ENCODE results near the gene CYB561.
A peak's percentile ranks its signal among the peaks of the same experiment; 100 is the strongest.

Gene CYB561, protein sequence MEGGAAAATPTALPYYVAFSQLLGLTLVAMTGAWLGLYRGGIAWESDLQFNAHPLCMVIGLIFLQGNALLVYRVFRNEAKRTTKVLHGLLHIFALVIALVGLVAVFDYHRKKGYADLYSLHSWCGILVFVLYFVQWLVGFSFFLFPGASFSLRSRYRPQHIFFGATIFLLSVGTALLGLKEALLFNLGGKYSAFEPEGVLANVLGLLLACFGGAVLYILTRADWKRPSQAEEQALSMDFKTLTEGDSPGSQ

DNA sequence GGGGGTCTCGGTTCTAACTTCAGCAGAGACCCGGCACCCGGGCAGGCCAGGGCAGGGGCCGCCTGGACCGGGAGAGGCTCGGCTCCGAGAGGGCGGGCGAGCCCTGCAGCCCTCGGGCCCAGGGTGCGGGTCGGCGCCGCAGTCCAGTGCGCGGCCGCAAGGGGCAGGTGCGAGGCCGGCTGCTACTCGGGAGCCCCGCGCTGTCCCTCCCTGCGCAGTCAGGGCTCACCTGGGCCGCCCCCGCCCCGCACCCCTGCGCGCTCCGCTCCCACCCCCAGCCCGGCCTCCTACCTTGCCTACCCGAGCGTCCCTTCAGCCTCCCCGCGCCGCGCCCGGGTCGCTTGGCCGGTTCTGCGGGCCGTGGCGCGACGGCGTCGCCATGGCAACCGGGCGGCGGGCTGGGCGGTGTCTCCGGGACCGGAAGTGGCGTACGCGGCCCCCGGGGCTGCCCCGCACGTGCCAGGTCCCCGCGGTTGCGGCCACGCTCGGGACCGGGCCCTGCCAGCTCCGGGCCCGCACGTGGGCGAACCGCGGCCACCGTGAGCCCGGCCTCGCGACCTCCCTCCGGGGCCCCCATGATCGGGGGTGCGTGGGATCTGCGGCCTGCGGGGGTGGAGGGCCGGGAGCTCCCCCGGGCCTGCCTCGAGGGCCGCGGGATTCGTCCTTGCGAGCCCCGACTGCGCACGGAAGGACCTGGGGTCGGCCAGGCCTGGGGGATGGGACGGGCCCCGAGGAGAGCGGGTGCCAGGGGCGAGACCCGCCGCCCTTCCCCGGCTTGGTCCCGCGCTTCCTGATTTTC is at the start of gene CYB561:
Gene CYB561, minus strand, starts transcription at position 353 of the 799 bp plus-strand sequence. CDS start 8,759 bp downstream, outside the sequence.
- peak; percentile 68 for DNase-seq (ENCODE audit: low read depth)

DNA sequence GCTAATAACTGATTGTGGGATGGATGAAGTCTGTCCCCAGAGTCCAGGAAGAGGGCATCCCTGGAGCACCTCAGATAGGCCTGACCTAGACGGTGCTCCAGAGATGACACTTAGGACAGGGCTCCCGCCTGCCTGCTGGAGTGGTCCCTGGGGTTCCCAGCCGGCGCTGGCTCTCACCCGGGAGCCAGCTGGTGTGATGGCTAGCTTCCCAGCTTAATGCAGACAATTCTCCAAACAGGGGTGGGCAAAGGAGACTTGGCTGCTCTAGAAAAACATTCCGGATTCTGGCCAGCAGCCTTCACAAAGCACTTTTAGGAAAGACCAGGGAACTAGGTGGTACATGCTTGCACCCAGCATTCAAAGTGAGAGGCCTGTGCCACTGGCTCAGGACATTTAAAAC is 49.4 kb upstream of the CYB561 start:
- DNase-seq (ENCODE audit: low read depth), result no peak

DNA sequence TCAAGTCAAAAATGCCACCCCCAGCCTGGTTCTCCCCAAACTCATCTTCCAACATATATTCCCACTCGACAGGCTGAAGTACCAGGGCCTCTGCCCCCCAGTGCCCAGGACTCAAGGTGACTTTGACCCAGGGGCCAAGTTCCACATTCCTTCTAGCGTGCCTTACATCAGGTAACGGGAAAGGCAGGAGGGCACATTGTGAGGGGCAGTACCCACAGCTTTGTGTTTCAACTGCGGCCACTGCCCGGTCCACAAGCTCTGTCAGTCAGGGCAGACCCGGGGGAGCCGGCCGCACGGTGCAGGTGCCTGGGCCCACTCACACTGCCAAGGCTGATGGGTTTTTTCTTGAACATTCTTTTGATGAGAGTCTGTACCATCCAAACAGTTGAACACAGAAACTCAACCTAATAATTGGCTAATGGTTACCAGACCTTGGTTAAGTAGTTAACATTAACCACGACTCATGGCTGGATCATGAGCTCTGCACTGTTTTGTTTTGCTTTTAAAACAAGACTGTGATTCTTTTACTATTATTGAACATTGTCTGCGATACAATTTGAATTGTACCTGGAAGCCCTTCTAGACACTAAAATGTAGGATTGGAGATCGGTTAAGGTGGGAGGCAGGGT is 48.3 kb upstream of the CYB561 start:
- no peak for DNase-seq (ENCODE audit: low read depth)

DNA sequence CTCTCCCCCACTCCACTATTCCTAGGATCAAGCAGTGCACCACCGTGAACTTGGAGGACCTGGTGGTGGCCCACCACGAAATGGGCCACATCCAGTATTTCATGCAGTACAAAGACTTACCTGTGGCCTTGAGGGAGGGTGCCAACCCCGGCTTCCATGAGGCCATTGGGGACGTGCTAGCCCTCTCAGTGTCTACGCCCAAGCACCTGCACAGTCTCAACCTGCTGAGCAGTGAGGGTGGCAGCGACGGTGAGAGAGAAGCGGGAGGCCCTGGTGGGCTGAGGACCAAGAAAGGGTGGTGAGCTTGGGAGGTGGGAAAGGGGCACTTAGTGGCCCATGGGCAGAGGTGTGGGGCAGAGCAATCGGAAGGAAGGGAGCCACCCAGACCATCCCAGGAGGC is 47.3 kb upstream of the CYB561 start:
- DNase-seq (ENCODE audit: low read depth), result no peak

DNA sequence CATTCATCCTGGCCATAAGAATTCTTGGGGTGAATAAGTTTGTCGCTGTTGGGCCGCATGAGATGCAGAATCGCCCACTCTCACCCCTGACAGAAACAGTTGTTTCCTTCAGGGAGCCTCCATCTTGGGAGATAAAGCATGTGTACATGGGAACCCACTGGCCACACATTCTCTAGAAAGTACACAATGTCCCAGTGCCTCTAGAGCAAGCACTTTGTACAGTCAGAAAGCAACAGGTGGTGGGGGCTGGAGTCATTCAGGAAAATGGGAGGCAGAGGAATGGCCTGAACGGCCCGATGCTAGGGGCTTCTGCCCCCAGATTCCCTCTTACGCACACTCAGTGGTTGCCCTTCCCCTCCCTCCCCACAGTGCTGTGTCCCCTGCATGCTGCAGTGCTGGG is 46.8 kb upstream of the CYB561 start:
- DNase-seq (ENCODE audit: low read depth), result no peak

DNA sequence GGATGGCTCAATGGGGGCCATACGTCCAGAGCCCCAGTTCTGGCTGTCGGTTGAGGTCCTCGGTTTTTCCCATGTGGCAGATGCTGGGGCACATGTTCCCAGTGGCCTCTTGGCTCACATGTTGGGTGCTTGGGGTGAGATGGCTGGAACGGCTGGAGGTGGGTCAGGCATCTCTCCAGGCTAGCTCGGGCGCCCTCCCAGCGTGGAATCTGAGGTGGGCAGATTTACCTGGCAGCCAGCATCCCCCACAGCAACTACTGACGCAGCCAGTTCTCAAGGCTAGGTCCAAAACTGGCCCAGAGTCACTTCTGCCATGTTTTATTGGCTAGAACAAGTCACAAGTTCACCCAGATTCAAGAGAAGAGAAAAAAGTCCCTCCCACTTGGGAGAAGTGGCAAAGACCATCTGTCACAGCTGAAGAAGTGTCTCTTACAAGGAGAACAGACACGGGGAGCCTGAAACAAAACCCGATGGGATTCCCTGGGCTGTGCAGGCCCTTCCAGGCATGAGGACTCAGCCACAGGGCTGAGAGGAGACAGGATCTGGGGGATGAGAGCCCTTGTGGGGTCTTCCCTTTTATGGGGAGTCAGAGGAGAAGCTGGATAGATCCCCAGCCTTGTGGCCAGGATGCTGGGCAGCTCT is 46.0 kb upstream of the CYB561 start:
- DNase-seq (ENCODE audit: low read depth), result no peak

DNA sequence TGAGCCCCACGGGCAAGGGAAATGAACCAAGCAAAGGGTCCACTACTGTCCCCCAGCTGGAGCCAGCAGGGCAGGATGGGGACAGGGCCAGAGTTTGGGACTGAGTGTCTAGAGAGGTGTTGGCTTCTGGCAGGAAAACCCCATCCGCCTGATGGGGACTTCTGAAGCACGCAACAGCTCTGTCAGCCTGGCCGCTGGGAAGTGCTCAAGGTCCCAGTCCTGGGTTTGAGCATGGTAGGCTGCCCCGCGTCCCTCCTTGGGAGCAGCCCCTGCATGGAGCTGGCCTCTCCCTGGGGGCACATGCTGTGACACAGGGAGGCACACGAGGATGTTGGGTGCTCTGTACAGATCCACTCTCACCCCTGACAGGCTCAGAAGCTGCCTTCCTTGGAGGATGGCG is 45.3 kb upstream of the CYB561 start:
- no peak for DNase-seq (ENCODE audit: low read depth)

DNA sequence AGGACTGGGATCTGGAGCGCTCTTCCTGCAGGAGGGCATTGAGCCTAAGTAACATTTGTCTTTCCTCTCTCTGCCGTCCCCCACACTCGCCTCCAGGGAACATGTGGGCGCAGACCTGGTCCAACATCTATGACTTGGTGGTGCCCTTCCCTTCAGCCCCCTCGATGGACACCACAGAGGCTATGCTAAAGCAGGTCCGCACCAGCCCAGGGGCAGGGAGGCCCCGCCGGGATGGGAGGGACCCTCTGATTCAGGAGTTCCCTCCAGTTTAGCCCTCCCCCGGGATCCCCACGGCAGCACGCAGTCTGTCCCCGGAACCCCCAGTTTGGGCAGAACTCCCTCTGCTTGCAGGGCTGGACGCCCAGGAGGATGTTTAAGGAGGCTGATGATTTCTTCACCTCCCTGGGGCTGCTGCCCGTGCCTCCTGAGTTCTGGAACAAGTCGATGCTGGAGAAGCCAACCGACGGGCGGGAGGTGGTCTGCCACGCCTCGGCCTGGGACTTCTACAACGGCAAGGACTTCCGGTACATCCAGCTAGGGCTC is 44.8 kb upstream of the CYB561 start:
- DNase-seq (ENCODE audit: low read depth), result no peak

DNA sequence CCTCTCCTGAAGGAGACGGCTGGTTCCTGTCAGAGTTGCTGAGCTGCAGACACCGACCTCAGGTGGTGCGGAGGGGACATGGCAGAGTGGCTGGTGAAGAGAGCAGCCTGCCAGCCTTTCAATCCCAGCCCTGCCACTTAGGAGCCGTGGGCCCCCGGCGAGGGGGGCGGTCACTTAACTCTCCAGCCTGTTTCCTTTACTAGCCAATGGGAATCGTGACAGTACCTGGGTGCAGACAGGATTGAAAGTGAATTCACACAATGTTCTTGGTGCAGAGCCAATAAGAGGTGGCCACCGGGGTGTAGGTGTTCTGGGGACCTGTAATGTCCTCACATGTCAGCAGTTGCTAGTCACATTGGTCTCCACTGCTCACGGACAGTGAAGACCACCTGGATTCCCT is 44.2 kb upstream of the CYB561 start:
- DNase-seq (ENCODE audit: low read depth), result no peak

DNA sequence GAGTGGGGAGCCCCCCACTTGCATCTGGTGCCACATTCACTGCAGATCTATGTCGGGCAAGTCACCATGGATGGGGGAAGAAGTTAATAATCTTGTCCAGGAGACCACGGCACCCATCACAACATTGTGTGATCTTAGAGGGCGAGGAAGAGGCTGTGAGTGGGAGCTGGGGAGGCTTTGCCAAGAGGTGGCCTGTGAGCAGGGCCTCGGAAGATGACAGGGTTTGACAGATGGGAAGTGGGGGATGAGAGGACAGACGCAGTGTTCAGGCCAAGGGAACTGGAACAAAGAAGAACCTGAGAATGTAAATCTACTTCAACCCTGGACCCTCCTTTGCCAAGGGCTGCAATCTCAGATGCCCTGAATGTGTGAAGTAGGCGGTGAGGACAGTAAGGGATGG is 43.2 kb upstream of the CYB561 start:
- DNase-seq (ENCODE audit: low read depth), result no peak

DNA sequence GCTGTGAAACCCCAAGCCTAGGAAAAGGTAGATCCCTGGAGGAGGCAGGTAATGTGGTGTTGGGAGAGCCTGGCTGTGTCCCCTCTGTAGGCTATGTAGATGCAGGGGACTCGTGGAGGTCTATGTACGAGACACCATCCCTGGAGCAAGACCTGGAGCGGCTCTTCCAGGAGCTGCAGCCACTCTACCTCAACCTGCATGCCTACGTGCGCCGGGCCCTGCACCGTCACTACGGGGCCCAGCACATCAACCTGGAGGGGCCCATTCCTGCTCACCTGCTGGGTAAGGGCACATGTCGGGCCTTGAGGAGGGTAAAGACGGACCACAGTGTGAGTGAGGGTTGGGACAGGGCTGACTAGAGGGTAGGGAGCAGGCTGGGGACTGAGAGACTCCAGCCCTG is 42.7 kb upstream of the CYB561 start:
- DNase-seq (ENCODE audit: low read depth), result no peak

DNA sequence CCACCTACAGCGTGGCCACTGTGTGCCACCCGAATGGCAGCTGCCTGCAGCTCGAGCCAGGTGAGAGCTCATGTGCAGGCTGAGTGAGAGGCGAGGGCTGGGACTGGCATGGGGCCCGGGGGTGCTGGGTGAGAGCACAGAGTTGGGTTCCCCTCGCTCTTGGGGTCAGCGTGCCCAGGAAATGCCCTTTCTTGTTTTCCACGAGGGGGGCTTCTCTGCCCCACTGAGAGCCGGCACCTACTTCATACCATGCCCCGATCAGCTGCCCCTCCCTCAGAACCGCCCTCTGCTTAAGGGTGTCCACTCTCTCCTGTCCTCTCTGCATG is 40.9 kb upstream of the CYB561 start:
- DNase-seq (ENCODE audit: low read depth), result no peak

DNA sequence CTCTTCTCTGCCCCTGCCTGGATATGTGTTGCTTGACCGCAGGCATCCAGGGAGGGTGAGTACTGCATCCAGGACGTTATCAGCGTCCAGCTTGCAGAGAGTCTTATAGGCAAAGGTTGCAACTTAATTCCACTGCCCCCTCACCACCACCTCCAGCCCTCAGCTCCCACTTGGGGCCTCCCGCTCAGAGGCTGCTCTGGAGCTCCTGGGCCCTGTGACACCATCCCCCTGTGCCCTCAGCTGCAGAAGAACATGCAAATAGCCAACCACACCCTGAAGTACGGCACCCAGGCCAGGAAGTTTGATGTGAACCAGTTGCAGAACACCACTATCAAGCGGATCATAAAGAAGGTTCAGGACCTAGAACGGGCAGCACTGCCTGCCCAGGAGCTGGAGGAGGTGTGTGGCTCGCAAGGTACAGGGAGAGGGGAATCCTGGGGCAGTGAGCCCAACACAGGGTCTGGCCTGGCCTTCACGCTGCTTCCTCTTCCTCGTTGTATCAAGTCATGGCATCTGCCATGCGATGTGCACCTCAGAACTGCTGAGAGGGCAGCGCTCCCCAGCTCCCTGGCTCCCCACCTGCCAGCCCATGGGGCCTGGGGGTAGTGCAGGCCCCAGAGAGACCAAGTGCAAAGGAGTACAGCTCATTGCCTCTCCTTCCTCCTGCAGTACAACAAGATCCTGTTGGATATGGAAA is 40.4 kb upstream of the CYB561 start:
- DNase-seq (ENCODE audit: low read depth), result no peak

DNA sequence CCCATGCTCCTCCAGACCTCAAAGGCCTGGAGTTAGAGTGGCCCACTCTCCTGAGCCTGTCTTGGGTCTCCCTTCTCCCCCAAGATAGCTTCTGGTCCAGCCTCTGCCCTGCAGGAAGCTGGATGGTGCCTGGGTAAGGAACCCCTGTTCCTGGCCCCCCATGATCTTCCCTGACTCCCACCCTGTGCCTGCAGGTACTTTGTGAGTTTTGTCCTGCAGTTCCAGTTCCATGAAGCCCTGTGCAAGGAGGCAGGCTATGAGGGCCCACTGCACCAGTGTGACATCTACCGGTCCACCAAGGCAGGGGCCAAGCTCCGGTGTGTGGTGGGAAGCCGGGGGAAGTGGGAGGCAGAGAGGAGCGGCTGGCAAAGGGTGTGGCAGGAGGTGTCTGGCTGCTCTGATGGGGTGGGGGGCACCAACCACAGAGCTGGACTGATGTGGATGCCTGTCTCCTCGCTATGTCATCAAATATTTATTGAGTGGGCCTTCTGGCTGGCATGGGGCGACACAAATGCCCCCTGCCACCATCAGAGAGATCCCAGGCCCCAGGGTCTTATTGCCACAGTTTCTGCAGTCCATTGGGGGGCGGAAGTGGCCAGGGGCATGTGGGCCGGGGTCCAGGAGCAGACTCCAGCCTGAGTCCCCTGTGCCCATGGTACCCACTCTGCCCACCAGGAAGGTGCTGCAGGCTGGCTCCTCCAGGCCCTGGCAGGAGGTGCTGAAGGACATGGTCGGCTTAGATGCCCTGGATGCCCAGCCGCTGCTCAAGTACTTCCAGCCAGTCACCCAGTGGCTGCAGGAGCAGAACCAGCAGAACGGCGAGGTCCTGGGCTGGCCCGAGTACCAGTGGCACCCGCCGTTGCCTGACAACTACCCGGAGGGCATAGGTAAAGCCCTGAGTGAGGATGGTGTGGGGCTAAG is 37.8 kb upstream of the CYB561 start:
- DNase-seq (ENCODE audit: low read depth), result no peak

DNA sequence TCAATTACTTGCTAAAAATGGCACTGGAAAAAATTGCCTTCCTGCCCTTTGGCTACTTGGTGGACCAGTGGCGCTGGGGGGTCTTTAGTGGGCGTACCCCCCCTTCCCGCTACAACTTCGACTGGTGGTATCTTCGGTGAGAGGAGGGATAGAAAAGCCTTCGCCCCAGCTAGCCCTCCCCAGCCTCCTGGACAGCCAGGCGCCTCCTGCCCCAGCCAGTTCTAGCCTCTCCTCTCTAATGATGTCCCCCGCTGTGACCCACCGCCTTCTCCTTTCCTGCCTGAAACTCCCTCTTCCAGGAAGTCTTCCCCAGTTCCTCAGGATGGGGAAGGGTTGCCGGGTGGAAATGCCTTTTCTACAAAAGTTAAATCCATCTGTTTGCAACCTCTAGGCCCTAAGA is 36.9 kb upstream of the CYB561 start:
- no peak for DNase-seq (ENCODE audit: low read depth)

DNA sequence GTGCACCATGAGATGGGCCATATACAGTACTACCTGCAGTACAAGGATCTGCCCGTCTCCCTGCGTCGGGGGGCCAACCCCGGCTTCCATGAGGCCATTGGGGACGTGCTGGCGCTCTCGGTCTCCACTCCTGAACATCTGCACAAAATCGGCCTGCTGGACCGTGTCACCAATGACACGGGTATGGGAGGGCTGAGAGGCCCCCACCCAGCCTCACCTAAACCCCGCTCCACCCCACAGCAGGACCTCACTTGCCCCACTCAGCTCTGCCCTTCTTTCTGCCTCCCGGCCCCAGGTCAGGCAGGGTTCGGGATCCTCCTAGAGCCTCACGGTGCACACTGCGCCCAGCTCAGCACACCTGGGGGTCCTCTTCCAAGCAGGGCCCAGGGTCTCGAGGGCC is 36.4 kb upstream of the CYB561 start:
- no peak for DNase-seq (ENCODE audit: low read depth)

DNA sequence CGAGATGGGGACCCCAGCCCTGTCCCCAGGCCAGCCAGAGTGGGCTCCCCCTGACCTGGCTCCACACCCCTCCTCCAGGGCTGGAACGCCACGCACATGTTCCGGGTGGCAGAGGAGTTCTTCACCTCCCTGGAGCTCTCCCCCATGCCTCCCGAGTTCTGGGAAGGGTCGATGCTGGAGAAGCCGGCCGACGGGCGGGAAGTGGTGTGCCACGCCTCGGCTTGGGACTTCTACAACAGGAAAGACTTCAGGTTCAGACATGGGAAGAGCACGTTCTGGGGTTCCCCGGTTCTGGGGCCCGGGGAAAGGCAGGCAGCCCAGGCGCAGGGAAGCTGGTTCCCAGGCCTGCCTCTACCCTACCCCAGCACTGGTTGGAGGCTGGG is 35.4 kb upstream of the CYB561 start:
- no peak for DNase-seq (ENCODE audit: low read depth)

DNA sequence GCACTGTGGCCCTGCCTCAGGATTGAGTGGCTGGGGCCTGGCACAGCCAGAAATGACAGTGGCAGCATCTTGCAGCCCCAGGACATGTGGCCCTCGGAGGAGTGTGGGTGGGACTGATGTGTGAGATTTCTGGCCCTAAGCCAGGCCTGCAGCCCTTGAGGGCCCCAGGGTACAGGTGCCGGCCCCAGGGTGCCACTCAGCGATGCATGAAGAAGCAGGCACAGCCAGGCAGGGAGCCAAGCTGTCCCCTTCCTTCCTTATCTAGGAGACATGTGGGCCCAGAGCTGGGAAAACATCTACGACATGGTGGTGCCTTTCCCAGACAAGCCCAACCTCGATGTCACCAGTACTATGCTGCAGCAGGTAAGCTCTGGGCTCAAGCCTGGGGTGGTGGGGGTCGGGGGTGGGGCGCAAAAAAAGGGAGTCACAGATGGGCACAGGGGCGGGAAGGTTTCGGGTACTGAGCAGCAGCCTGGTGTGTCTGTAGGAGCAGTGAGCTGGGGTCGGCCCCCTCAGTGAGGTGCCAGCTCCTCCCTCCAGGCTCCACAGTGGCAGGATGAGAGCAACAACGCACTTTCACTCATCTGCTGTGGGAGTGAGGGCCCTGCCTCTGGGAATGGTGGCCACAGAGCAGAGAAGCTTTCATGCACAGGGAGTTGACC is 34.9 kb upstream of the CYB561 start:
- no peak for DNase-seq (ENCODE audit: low read depth)

DNA sequence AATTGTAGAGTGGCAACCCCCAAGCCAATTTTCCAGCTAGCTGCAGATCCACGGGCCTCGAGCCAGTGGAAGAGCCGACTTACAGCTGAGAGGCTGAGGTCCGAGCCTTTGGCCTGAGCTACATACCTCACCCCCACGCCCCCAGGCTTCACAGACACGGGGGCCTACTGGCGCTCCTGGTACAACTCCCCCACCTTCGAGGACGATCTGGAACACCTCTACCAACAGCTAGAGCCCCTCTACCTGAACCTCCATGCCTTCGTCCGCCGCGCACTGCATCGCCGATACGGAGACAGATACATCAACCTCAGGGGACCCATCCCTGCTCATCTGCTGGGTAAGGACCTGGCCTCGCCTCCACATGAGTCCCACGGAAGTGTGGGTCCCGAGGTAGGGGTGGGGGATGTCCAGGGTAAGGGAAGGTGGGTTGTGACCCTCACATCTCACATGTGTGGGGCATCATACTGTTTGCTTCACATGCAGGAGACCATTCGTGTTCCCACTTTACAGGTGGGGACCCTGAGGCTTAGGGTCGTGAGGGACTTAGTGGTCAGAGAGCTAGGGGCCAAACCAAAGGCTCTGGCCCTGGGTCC is 34.2 kb upstream of the CYB561 start:
- no peak for DNase-seq (ENCODE audit: low read depth)
